B cell (primary cell): ENCODE measurements around the gene RAP1GAP2.

Experiments
- EZH2 ChIP-seq: IDR thresholded peaks from 2 replicates; pipeline ENCODE4 v1.6.1; 2012; ENCODE audit warnings: borderline replicate concordance, low read depth, mild to moderate bottlenecking, moderate library complexity, low read length; ENCODE audit not compliant: insufficient read depth, poor library complexity, severe bottlenecking
- TF ChIP-seq, protein P1 (sequence below): fragments of 200-600 bp; IDR thresholded peaks from one replicate; pipeline ENCODE4 v1.8.0; 2022; ENCODE audit warnings: antibody characterized with exemption, mild to moderate bottlenecking

DNA sequence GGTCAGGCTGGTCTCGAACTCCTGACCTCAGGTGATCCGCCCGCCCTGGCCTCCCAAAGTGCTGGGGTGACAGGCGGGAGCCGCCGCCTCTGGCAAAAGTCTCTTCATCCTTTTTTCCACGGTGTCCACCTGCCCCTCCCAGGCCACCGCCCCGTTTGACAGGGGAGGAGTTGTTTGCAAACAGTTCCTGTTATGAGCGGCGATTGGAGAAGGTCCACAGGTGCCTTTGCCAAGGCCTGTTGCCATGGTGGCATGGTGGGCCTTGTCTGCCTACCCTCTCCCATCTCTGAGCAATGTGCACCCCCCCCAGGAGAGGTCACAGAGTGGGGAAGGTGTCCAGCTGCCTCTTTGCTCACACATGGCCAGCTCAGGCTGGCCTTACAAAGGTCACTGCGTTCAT lies 16.0 kb upstream of the RAP1GAP2 start:
- TF ChIP-seq EZH2: no peak
- TF ChIP-seq, protein P1, sequence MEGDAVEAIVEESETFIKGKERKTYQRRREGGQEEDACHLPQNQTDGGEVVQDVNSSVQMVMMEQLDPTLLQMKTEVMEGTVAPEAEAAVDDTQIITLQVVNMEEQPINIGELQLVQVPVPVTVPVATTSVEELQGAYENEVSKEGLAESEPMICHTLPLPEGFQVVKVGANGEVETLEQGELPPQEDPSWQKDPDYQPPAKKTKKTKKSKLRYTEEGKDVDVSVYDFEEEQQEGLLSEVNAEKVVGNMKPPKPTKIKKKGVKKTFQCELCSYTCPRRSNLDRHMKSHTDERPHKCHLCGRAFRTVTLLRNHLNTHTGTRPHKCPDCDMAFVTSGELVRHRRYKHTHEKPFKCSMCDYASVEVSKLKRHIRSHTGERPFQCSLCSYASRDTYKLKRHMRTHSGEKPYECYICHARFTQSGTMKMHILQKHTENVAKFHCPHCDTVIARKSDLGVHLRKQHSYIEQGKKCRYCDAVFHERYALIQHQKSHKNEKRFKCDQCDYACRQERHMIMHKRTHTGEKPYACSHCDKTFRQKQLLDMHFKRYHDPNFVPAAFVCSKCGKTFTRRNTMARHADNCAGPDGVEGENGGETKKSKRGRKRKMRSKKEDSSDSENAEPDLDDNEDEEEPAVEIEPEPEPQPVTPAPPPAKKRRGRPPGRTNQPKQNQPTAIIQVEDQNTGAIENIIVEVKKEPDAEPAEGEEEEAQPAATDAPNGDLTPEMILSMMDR: no peak
